HG02588 (cell line): ENCODE measurements around the gene KCNMB2.

Experiments used
- ATAC-seq: cut with Tn5 transposase; IDR thresholded peaks from one replicate; pipeline ENCODE4 v1.9.1; 2021; ENCODE audit warnings: mild to moderate bottlenecking, moderate library complexity; ENCODE audit not compliant: unreplicated experiment

KCNMB2 gene

GRCh38 chr3:178685591-178685906, 149.3 kb downstream of the KCNMB2 start:
- ATAC-seq: no peak

- ATAC-seq: no peak
Observed at GRCh38 chr3:178686826-178687225, 150.6 kb downstream of the KCNMB2 start.

GRCh38 chr3:178690571-178690970, 154.3 kb downstream of the KCNMB2 start:
- no peak for ATAC-seq

- ATAC-seq: no peak
Observed at GRCh38 chr3:178699364-178699763, 163.1 kb downstream of the KCNMB2 start.

- no peak for ATAC-seq
Observed at GRCh38 chr3:178699810-178700209, 163.6 kb downstream of the KCNMB2 start.

GRCh38 chr3:178703268-178703975, 167.2 kb downstream of the KCNMB2 start:
- no peak for ATAC-seq

- ATAC-seq: no peak
Observed at GRCh38 chr3:178705925-178706324, 169.7 kb downstream of the KCNMB2 start.

- ATAC-seq: no peak
Observed at GRCh38 chr3:178706411-178706810, 170.2 kb downstream of the KCNMB2 start.

- peak; percentile 67 for ATAC-seq
Observed at GRCh38 chr3:178707311-178708031, 171.2 kb downstream of the KCNMB2 start.

GRCh38 chr3:178709051-178709450, 172.8 kb downstream of the KCNMB2 start:
- no peak for ATAC-seq

- ATAC-seq: no peak
Observed at GRCh38 chr3:178711753-178712152, 175.5 kb downstream of the KCNMB2 start.

GRCh38 chr3:178712247-178712646, 176.0 kb downstream of the KCNMB2 start:
- no peak for ATAC-seq

- ATAC-seq: no peak
Observed at GRCh38 chr3:178714925-178715832, 178.9 kb downstream of the KCNMB2 start.

- no peak for ATAC-seq
Observed at GRCh38 chr3:178718995-178719635, 182.9 kb downstream of the KCNMB2 start.

GRCh38 chr3:178732824-178733223, 196.6 kb downstream of the KCNMB2 start:
- ATAC-seq: no peak

GRCh38 chr3:178735032-178735674, 198.9 kb downstream of the KCNMB2 start:
- ATAC-seq: no peak

GRCh38 chr3:178736300-178736699, 200.1 kb downstream of the KCNMB2 start:
- no peak for ATAC-seq

GRCh38 chr3:178739720-178740119, 203.5 kb downstream of the KCNMB2 start:
- ATAC-seq: no peak

- no peak for ATAC-seq
Observed at GRCh38 chr3:178741020-178741419, 204.8 kb downstream of the KCNMB2 start.

- no peak for ATAC-seq
Observed at GRCh38 chr3:178743297-178743696, 207.1 kb downstream of the KCNMB2 start.
